Measurements from ENCODE around the gene KRT17.
"Not testable (repeated sequence)": the region's sequence is repeated elsewhere in the genome, so short reads cannot be mapped to it uniquely, and the experiment has no call there.

DNA sequence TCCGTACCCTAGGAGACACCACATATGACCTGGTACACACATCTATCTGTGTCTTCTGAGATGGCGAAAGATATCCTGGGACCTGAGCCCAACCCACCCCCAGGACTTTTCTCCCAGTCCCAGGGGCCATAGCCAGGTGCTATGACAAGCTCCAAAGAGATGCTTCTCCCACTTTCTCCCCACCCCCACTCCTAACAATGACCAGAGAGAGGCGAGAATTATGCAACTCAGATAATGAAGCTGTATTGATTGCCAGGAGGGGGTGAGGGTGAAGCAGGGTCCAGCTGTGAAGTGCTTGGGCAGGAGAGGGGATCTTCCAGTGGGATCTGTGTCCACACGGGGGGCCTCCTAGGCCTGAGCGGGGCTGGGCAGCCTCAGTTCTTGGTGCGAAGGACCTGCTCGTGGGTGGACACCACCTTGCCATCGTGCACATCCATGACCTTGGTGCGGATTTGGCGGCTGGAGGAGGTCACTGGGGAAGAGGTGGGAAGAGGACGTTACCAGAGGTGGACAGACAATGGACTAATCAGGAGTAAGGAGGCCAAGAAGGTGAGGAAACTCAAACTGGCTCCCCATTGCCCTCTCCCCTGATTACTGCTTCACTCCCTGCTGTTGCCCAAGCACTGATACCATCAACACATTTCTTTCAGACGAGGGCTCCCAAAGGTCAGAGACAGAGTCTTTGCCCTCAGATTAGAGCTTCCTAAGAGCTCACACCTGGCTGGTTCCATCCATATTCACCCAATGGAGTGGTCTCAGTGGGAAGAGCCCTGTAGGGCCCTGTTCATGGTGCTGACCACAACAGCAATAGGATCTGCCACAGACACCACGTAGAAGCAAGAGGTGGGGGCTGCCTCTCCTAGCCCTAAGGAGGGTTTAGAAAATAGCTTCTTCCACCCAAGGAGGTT, 42.1 kb downstream of the KRT17 start:
- not testable (repeated sequence) for TF ChIP-seq MIER1 (IDR thresholded peaks at IDR 0.05; ENCODE audit: low read depth); NFIC (IDR thresholded peaks at IDR 0.05); MYBL2 (IDR thresholded peaks at IDR 0.05; ENCODE audit: low read depth); MYBL2 (CRISPR knock-in tag; IDR thresholded peaks at IDR 0.05; ENCODE audit: borderline replicate concordance); HDAC6 (IDR thresholded peaks at IDR 0.05; ENCODE audit: low read depth, low read length); POLR2AphosphoS5 (IDR thresholded peaks at IDR 0.05; ENCODE audit: control insufficient read depth, insufficient read depth, low read depth, low read length); FOSL1 (tag; conservative IDR thresholded peaks at IDR 0.05); KLF10 (CRISPR knock-in tag; IDR thresholded peaks at IDR 0.05)
- TF ChIP-seq, protein P1, sequence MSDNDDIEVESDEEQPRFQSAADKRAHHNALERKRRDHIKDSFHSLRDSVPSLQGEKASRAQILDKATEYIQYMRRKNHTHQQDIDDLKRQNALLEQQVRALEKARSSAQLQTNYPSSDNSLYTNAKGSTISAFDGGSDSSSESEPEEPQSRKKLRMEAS (CRISPR knock-in tag; IDR thresholded peaks at IDR 0.05) = not testable (repeated sequence)
- TF ChIP-seq, protein P2, sequence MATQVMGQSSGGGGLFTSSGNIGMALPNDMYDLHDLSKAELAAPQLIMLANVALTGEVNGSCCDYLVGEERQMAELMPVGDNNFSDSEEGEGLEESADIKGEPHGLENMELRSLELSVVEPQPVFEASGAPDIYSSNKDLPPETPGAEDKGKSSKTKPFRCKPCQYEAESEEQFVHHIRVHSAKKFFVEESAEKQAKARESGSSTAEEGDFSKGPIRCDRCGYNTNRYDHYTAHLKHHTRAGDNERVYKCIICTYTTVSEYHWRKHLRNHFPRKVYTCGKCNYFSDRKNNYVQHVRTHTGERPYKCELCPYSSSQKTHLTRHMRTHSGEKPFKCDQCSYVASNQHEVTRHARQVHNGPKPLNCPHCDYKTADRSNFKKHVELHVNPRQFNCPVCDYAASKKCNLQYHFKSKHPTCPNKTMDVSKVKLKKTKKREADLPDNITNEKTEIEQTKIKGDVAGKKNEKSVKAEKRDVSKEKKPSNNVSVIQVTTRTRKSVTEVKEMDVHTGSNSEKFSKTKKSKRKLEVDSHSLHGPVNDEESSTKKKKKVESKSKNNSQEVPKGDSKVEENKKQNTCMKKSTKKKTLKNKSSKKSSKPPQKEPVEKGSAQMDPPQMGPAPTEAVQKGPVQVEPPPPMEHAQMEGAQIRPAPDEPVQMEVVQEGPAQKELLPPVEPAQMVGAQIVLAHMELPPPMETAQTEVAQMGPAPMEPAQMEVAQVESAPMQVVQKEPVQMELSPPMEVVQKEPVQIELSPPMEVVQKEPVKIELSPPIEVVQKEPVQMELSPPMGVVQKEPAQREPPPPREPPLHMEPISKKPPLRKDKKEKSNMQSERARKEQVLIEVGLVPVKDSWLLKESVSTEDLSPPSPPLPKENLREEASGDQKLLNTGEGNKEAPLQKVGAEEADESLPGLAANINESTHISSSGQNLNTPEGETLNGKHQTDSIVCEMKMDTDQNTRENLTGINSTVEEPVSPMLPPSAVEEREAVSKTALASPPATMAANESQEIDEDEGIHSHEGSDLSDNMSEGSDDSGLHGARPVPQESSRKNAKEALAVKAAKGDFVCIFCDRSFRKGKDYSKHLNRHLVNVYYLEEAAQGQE (IDR thresholded peaks at IDR 0.05; ENCODE audit: borderline replicate concordance) = not testable (repeated sequence)
- TF ChIP-seq, protein P2 (CRISPR knock-in tag; IDR thresholded peaks at IDR 0.05; ENCODE audit: low read depth) = not testable (repeated sequence)
- TF ChIP-seq, protein P3, sequence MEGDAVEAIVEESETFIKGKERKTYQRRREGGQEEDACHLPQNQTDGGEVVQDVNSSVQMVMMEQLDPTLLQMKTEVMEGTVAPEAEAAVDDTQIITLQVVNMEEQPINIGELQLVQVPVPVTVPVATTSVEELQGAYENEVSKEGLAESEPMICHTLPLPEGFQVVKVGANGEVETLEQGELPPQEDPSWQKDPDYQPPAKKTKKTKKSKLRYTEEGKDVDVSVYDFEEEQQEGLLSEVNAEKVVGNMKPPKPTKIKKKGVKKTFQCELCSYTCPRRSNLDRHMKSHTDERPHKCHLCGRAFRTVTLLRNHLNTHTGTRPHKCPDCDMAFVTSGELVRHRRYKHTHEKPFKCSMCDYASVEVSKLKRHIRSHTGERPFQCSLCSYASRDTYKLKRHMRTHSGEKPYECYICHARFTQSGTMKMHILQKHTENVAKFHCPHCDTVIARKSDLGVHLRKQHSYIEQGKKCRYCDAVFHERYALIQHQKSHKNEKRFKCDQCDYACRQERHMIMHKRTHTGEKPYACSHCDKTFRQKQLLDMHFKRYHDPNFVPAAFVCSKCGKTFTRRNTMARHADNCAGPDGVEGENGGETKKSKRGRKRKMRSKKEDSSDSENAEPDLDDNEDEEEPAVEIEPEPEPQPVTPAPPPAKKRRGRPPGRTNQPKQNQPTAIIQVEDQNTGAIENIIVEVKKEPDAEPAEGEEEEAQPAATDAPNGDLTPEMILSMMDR (IDR thresholded peaks at IDR 0.05 in 2 of 3, conservative IDR thresholded peaks at IDR 0.05 in 1 of 3; ENCODE audit: insufficient read depth in 2 of 3, low read depth in 1 of 3, low read length in 3 of 3) = not testable (repeated sequence)
